Ureter (tissue), 1 donor: ENCODE measurements around the gene AGAP1. TPM values are rescaled to one million over a fixed set of nuclear protein-coding genes. Genes with fewer than 3 reads are reported as not detected.
A peak's percentile ranks its signal among the peaks of the same experiment; 100 is the strongest.

Experiments used
- DNase-seq: peaks from one replicate; pipeline ENCODE4 v3.0.0-alpha.2; 2020; ENCODE audit warnings: low spot score
- total RNA-seq: library from RNA; stranded (reverse); gene quantifications from one replicate; pipeline ENCODE4 v1.2.4, GENCODE V29; 2023
- donor health status: DM: yes; HTN: yes; CAD: no.

The AGAP1 gene
- total RNA-seq, 1 donor from 2014 or later = 43.2 TPM

DNA sequence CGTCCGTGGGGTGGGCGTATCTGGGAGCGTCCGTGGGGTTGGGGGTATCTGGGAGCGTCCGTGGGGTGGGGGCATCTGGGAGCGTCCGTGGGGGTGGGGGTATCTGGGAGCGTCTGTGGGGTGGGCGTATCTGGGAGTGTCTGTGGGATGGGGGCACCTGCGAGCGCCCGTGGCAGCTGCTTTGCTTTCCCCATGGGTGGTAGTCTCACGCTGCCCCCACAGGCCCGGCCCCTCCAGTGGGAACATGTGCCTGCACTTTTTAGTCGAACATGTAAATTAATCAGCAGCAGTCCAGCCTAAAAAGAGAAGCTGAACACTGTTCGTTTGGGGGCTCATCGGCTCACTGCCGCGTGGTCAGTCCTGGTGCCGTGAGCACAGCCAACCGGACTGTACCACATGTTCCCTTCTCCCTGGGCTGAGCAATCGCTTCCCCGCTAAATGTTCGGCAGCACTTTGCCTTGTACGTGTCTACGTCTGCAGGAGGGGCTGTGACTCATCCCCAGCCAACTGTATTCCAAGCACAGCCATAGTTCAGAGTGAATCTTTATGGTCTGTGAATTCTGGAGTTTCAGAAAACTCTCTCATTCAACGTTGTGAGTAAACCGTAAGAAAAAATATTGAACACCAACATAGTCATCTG is 271.5 kb downstream of the AGAP1 start:
- DNase-seq = peak; percentile 29

- peak; percentile 82 for DNase-seq
These were observed 272.4 kb downstream of the AGAP1 start for GRCh38 chr2:235766278-235766677.

- peak; percentile 39 for DNase-seq
These were observed 274.8 kb downstream of the AGAP1 start for GRCh38 chr2:235768606-235769005.

- peak; percentile 66 for DNase-seq
These were observed 275.2 kb downstream of the AGAP1 start for GRCh38 chr2:235769046-235769445.

GRCh38 chr2:235770909-235771820 is 277.3 kb downstream of the AGAP1 start:
- peak; percentile 13 for DNase-seq

DNA sequence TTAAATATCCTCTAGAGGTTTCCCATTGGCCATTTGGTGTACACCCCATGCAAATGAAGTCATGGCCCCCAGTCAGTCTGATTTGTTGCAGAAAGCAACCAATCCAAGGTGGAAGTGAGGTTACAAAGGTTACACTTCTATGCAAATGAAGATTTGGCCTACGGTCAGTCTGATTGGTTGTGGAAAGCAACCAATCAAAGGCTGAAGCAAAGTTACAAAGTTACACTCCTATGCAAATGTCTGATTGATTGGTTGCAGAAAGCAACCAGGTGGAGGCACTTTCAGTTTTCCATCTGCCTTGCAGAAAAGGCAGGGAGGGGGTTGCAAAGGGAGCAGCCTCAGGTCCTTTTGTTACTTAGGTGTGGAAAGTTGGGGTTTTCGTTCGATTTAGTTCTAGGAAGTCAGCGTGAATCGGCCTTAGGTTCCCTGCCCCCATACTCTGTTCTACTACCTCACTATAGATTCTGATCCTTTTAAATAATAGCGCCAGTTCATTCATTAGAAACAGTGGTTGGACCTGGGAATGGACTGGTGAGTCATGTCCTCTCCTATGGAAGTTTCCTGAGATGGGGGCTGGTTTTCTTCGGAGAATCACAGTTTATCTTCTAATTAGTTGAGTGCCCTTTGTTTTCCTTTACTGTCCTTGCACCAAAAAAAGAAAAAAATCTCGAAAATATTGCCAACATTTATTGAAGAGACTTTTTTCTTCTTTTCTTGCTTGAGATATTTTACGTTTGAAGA is 279.5 kb downstream of the AGAP1 start:
- DNase-seq = no peak

DNA sequence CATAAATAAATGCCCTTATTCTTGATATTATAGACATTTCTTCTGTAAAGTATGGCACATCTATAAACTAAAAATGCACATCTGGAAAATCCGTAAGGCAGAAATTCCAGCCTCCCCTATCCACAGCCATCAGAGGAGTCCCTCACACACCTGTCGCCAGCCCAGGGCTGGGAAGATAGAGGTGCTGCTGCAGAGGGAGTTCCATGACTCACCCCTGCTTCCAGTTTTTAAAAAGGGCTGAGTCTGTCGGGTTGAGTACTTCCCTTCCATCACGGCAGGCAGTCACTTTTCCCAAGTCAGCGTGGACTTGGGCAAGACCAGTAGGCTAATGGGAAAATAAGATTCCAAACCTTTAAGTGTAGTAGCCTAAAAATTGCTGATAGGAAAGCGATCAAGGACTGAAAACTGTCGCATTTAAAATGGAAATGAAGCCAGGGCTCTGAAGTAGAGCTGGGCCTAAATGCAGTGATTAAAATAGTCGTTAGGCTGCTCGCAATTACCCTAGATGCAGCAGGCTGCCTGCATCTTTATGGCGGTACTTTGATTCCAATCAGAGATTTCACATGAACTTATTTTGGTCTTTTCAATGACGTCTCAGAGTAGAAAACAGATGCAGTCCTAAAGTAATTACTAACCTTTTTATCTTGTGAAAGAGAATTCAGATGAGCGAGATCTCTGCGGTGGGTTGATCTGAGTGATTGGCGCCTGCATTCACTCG is 280.5 kb downstream of the AGAP1 start:
- no peak for DNase-seq

GRCh38 chr2:235776531-235776930 is 282.7 kb downstream of the AGAP1 start:
- no peak for DNase-seq

GRCh38 chr2:235779444-235779896 is 285.6 kb downstream of the AGAP1 start:
- DNase-seq = peak; percentile 78

GRCh38 chr2:235780401-235780800 is 286.6 kb downstream of the AGAP1 start:
- no peak for DNase-seq

- DNase-seq = no peak
These were observed 287.9 kb downstream of the AGAP1 start for GRCh38 chr2:235781775-235782174.

DNA sequence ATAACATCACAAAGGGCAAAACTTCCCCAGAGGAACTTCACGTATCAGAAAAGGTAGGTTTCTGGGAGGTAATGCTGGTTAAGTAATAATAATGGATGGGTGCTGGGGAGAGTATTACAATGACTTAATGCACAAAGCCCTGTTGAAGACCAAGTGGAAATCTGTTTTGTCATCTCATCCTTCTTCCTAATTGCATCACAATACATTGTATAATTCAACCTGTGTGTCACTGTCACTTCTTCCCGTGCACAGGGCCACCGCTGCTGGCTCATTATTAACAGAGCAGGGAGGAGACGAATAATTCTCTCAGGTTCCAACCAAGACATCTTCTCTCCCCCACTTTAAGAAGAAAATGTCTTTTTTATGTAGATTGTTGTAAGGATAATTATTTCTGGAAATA is 290.9 kb downstream of the AGAP1 start:
- no peak for DNase-seq

- DNase-seq = no peak
These were observed 295.7 kb downstream of the AGAP1 start for GRCh38 chr2:235789552-235789951.

DNA sequence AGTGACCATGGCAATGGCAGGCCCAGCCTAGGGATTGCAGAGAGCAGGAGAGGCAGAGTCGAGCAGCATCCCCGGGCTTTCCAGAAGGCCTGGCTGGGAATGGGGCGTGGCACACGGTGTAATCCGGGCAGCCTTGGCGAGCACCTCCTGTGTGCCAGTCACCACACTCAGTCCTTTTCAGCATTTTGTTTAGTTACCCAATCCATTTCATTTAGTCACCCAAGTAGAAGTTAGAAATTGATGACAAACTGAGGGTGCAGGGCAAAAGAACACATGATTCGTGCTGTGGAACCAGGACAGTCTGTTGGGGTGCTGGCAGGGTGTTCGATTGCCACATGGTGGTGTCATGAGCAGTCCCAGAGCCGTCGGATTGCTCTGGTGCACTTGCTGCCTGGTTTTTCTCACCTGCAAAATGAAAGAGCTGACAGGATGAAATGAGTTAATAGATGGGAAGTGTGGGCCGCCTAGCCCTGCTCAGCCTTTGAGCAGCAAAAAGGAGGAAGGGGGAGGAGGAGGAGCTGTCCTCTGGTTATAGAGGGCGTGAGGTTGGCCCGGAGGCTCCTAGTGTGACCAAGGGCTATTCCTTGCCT is 299.4 kb downstream of the AGAP1 start:
- no peak for DNase-seq

DNA sequence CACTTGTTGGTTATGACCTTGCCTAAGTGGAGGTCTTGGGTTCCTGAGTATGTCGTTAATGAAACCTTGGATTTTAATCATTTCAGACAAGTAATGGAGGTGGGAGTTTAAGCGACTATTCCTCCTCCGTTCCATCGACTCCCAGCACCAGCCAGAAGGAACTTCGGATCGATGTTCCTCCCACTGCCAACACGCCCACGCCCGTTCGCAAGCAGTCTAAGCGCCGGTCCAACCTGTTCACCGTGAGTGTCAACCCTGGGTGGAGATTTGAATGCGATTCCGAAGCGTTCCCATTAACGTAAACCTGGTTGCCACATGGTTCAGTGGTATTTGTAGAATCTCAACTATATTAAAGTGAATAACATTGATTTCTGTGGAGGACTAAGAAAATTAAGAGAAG is 305.4 kb downstream of the AGAP1 start:
- DNase-seq = no peak

DNA sequence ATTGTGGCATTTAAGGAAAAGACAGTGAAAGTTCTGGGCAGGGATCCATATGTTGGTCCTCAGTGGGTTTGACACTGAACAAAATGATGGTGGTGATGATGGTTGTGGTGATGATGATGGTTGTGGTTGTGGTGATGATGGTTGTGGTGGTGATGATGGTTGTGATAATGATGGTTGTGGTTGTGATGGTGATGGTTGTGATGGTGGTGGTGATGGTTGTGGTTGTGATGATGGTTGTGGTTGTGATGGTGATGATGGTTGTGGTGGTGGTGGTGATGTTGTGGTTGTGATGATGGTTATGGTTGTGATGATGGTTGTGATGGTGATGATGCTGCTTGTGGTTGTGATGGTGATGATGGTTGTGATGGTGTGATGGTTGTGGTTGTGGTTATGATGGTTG is 308.7 kb downstream of the AGAP1 start:
- DNase-seq = no peak

DNA sequence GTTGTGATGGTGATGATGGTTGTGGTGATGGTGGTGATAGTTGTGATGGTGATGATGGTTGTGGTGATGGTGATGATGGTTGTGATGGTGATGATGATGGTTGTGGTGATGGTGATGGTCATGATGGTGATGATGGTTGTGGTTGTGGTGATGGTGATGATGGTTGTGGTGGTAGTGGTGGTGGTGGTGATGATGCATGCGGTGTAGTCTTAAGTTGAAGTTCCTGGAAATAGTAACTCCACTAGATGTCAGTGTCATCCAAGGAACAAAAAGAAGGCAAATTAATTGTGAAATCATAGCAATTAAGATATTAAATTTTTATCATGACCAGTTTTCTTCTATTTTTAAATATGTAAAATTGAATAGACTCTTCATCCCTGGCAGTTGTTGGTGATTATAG is 309.2 kb downstream of the AGAP1 start:
- DNase-seq = no peak

DNA sequence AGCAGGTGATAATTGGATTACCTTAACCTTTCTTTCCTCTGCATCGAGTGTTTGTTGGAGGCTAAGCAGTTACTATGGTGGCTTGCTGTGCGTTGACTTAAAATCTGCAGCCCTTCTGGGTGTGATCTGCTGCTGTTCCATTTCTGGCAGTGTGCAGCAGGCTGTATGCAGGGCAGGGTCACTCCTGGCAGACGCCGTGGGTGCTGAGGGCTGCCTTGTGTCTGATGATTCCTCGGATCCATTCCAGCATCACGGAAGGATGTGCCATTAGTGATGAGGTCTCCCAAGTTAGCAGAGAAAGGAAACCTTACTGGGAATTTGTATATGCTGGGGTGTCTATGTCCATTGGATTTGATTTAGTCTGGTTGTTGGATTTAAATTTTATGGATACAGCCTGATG is 310.8 kb downstream of the AGAP1 start:
- DNase-seq = no peak

GRCh38 chr2:235806986-235807750 is 313.3 kb downstream of the AGAP1 start:
- DNase-seq = no peak

GRCh38 chr2:235808366-235808765 is 314.5 kb downstream of the AGAP1 start:
- DNase-seq = no peak

- no peak for DNase-seq
These were observed 316.4 kb downstream of the AGAP1 start for GRCh38 chr2:235810252-235810651.
